Fibroblast of pulmonary artery (primary cell): Measurements from ENCODE around the gene CDK10.
"Not testable (repeated sequence)": the region's sequence is repeated elsewhere in the genome, so short reads cannot be mapped to it uniquely, and the experiment has no call there.

Experiments
- DNase-seq: peaks from one replicate; pipeline ENCODE4 v3.0.0-alpha.2; 2010; ENCODE audit warnings: low read depth
- H3K4me3 ChIP-seq: replicated peaks from 2 replicates; pipeline ENCODE4 v1.5.1; 2011; ENCODE audit warnings: low read depth, mild to moderate bottlenecking, control low read depth, low read length, moderate library complexity
- TF ChIP-seq, protein P1 (sequence below): IDR thresholded peaks from 2 replicates; pipeline ENCODE4 v1.5.1; 2011; ENCODE audit warnings: mild to moderate bottlenecking, control low read depth, low read length, inconsistent platforms; ENCODE audit errors: missing control alignments

CDK10 gene

DNA sequence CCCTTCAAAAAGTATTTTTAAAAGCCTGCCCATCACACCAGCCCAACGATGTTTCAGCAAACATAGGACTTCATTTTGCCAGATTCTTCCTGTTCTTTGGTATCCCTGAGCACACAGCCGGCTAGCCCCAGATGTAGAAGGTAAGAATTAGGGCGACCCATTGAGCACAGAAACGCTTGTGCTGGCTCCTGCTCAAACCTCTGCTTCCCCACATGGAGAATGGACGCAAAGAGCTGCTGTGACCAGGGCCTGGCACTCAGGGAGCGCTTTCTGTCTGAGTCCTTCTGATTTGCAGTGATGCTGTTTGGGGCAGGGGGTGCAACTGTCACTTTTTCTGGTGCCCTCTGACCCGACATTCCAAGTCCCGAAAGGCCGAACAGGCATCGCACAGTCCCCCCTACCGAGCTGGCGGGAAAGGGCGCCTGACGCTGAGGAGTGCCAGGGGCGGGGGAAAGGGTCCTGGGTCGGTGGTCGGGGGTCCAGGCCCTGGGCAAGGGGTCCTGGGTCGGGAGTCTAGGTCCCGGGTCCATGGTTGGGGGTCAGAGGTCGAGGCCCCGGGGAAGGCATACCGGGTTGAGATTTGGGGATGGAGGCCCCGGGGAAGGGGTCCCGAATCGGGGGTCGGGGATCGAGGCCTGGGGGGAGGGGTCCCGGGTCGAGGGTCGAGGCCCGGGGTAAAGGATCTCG is 29.9 kb upstream of the CDK10 start:
- TF ChIP-seq, protein P1, sequence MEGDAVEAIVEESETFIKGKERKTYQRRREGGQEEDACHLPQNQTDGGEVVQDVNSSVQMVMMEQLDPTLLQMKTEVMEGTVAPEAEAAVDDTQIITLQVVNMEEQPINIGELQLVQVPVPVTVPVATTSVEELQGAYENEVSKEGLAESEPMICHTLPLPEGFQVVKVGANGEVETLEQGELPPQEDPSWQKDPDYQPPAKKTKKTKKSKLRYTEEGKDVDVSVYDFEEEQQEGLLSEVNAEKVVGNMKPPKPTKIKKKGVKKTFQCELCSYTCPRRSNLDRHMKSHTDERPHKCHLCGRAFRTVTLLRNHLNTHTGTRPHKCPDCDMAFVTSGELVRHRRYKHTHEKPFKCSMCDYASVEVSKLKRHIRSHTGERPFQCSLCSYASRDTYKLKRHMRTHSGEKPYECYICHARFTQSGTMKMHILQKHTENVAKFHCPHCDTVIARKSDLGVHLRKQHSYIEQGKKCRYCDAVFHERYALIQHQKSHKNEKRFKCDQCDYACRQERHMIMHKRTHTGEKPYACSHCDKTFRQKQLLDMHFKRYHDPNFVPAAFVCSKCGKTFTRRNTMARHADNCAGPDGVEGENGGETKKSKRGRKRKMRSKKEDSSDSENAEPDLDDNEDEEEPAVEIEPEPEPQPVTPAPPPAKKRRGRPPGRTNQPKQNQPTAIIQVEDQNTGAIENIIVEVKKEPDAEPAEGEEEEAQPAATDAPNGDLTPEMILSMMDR: no peak
- H3K4me3 ChIP-seq: peak overlapping the region; percentile 94
- no peak for DNase-seq

DNA sequence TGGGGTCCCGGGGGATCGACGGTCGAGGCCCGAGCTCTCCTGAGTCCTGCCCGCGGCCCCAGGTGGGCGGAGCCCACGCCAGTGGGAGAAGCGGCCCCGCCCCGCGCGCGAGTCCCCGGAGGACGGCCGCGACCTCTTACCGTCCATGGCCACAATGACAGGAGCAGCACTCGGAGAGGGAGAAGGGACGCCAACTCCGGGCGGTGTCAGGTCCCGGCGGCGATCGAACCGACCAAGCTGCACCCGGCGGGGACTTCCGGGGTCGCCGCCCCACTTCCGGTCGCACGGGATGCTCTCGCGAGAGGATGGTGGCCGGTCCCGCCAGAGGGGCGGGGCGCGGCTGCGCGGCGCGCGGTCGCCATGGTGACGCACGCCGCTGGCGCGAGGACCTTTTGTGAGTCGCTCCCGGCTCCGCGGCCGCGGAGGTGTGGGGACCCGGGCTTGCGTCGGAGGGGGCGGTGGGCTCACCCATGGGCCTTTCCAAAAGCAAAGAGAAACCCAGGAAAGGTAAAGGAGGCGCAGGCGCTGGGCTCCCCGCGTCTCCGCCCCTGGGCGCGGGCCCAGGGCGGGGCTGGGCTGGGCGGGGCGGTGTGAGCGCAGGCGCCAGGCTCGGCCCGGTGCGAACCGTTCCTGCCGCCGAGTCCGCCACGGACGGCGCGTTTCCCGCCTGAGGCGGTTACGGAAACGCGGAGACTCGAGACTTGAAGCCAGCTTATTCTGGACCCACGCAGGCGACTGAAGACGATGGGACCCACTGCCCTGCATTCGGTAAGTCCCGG is 28.9 kb upstream of the CDK10 start, which contains the start of the genes CHMP1A and SPATA33:
CHMP1A (minus strand) TSS at position 267 of the 779 bp plus-strand sequence; CDS start at position 147, 120 bp downstream.
SPATA33 (plus strand) TSS at position 395 of the 779 bp plus-strand sequence; CDS start at position 471, 76 bp downstream.
- peak within 1 kb of the TSS; percentile 94 for H3K4me3 ChIP-seq
- peak; percentile 88 for DNase-seq
- TF ChIP-seq, protein P1: no peak

DNA sequence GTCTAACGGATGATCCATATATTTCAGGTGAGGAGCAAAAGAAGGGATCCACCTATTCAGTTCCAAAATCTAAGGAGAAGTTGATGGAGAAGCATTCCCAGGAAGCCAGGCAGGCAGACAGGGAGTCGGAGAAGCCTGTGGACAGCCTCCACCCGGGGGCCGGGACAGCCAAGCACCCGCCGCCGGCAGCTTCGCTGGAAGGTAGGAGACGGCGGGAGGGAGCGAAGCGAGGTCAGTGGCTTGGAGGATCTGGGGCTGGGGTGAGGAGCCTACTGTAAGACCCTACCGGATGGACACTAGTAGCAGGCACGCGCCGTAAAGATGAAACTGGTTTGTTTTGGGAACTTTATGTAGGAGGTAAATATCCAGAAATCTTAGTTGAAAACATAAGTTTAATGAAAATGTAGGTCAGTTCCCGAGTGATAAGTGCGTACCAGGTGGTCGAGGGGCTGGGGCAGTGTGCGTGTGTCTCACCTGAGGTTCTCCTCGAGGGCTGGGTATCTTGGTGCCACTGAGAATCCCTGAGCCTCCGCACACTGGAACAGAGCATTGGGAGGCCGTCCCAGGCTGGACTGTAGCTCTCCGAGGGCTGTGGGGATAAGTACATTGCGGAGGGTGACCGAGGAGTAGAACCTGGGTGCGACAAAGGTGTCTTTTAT is 28.1 kb upstream of the CDK10 start:
- peak; percentile 4 for DNase-seq
- peak overlapping the region; percentile 94 for H3K4me3 ChIP-seq
- TF ChIP-seq, protein P1: no peak

DNA sequence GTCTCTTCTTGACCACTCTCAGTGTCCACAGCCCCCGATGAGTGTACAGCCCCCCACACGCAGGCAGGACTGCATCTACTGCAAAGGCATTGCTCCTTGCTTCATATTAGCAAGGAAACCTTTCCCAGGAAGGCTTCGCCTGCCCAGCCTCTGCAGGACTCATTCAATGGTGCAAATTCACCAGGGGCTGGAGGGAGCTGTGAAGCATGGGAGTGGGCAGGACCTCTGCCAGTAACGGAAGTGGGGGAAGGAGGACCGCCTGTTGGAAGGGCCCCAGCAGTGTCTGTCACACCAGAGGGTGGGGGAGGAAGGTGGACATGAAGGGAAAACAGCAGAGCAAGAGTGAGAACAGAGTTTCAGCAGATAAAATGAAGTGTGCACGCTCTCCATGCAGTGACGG is 26.3 kb upstream of the CDK10 start:
- TF ChIP-seq, protein P1: no peak
- no peak overlapping the region for H3K4me3 ChIP-seq
- no peak for DNase-seq

DNA sequence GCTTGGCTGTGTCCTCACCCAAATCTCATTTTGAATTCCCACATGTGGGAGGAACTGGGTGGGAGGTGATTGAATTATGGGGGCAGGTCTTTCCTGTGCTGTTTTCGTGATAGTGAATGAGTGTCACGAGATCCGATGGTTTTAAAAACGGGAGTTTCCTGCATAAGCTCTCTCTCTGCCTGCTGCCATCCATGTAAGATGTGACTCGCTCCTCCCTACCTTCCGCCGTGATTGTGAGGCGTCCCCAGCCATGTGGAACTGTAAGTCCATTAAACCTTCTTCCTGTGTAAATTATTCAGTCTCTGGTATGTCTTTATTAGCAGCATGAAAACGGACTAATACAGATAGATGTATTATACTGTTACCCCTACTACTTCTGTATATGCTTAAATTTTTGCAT is 25.3 kb upstream of the CDK10 start:
- no peak overlapping the region for H3K4me3 ChIP-seq
- no peak for DNase-seq
- TF ChIP-seq, protein P1: no peak

DNA sequence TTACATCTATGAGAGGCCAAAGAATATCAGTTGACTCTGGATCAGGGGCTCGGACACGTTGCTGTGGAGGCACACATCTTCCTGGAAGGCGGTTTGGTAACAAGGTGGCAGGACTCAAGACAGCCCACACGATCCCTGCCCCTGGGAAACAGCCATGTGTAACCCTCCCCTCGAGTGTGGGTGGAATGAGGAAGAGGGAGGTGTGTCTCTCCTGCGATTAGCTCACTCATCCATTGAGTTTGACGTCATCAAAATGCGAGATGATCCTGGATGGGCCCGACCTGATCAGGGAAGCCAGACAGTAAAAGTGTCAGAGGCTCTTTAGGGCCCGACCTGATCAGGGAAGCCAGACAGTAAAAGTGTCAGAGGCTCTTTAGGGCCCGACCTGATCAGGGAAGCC is 22.3 kb upstream of the CDK10 start:
- not testable (repeated sequence) for DNase-seq, H3K4me3 ChIP-seq

DNA sequence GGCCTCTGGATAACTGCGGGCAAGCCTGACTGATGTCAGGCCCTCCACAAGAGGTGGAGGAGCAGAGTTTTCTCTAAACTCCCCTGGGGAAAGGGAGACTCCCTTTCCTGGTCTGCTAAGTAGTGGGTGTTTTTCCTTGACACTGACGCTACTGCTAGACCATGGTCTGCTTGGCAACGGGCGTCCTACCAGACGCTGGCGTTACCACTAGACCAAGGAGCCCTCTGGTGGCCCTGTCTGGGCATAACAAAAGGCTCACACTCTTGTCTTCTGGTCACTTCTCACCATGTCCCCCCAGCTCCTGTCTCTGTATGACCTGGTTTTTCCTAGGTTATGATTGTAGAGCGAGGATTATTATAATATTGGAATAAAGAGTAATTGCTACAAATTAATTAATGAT is 19.5 kb upstream of the CDK10 start:
- TF ChIP-seq, protein P1: peak; percentile 44
- not testable (repeated sequence) for H3K4me3 ChIP-seq
- DNase-seq: peak; percentile 56
